OCI-LY1 (cell line): ENCODE results near the gene LHFPL2.

ENCODE experiments used
- EZH2 ChIP-seq: fragments of 200-600 bp; sonication (generic), shearing (Covaris generic); IDR thresholded peaks from 2 replicates; pipeline ENCODE4 v1.8.0; 2017; ENCODE audit warnings: borderline replicate concordance, mixed run types, mild to moderate bottlenecking, antibody characterized with exemption, low read length, moderate library complexity, mixed read lengths
- TF ChIP-seq, protein P1 (sequence below): fragments of 200-600 bp; sonication (generic), shearing (Covaris generic); IDR thresholded peaks from 2 replicates; pipeline ENCODE4 v1.5.1; 2017; ENCODE audit warnings: mild to moderate bottlenecking, antibody characterized with exemption, low read length, moderate library complexity, mixed read lengths

DNA sequence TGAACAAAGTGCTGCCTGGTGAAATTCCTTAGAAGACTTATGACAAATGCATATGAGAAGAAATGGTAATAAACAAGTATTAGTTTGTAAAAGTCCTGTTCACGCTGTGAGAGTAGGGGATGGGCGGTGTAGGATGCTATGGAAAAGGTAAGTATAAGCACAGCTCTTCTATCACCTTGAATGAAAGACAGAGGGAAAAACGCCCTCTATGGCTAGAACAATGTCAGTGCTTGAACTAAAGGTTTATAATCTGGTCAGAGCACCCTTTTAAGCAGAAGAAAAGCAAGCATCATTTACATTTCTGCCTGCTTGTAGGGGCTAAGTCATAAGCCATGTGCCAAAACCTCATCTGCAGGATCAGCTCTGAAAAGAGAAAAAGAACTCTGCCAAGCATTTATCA is 115.2 kb downstream of the LHFPL2 start:
- TF ChIP-seq, protein P1, sequence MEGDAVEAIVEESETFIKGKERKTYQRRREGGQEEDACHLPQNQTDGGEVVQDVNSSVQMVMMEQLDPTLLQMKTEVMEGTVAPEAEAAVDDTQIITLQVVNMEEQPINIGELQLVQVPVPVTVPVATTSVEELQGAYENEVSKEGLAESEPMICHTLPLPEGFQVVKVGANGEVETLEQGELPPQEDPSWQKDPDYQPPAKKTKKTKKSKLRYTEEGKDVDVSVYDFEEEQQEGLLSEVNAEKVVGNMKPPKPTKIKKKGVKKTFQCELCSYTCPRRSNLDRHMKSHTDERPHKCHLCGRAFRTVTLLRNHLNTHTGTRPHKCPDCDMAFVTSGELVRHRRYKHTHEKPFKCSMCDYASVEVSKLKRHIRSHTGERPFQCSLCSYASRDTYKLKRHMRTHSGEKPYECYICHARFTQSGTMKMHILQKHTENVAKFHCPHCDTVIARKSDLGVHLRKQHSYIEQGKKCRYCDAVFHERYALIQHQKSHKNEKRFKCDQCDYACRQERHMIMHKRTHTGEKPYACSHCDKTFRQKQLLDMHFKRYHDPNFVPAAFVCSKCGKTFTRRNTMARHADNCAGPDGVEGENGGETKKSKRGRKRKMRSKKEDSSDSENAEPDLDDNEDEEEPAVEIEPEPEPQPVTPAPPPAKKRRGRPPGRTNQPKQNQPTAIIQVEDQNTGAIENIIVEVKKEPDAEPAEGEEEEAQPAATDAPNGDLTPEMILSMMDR = peak; percentile 61
- TF ChIP-seq EZH2 = no peak
